ENCODE data around the gene POLD3.
"Not testable (repeated sequence)": the region's sequence is repeated elsewhere in the genome, so short reads cannot be mapped to it uniquely, and the experiment has no call there.

Gene POLD3

DNA sequence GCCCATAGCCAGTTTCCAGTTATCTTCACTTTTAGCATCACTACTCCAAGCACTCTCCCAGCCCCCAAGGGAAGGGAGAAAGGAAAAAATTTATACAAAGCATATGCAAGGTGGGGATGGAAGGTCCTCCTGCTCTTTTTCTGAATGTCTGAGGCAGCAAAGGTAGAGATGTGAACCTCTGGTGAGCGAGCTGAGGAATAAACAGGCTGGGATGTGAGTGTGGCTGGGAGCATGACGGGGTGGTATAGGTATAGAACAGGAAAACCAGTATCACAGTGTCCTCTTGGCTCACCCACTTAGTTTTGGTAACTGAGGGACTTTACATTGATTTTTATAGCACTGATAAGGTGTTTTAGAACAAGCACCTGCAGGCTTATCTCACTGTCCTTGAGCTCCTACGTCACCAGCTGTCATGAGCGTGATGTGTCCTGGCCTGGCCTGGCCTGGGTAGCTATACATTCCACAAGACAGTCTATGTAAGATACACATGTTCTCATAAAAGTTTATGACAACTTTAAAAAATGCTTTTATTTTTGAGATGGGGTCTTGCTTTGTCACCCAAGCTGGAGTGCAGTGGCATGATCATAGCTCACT lies 10.3 kb upstream of the POLD3 start:
- no peak for DNase-seq (ENCODE audit: low read depth, low spot score)

DNA sequence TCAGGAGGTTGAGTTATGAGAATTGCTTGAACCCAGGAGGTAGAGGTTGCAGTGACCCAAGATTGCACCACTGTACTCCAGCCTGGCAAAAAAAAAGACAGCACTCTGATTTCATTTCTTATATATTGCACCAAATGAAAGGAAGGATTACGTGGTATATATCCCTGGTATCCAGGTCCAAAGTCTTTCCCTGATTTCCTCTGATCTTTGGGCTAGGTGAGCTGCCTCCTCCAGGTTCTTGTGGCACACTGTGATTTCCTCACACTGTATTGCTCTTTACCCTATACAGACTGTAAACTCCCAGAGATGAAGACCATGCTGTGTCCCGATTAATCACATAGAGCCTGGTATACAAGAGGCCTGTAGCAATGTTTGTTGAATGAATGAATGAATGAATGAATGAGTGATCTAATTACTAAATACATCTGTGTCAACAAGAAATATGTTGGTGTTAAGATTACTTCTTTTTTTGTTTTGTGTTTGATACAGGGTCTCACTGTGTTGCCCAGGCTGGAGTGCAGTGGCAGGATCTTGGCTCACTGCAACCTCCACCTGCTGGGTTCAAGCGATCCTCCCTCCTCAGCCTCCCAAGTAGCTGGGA lies 9.3 kb upstream of the POLD3 start:
- DNase-seq (ENCODE audit: low read depth, low spot score): no peak

DNA sequence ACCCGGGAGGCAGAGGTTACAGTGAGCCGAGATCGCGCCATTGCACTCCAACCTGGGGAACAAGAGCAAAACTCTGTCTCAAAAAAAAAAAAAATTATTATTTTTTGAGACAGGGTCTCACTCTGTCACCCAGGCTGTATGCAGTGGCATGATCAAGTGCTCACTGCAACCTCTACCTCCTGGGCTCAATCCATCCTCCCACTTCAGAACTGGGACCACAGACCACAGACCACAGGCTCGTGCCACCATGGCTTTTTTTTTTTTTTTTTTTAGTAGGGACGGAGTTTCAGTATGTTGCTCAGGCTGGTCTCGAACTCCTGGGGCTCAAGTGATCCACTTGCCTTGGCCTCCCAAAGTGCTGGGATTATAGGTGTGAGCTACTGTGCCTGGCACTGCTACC lies 1.9 kb upstream of the POLD3 start:
- not testable (repeated sequence) for DNase-seq (ENCODE audit: low read depth, low spot score)

DNA sequence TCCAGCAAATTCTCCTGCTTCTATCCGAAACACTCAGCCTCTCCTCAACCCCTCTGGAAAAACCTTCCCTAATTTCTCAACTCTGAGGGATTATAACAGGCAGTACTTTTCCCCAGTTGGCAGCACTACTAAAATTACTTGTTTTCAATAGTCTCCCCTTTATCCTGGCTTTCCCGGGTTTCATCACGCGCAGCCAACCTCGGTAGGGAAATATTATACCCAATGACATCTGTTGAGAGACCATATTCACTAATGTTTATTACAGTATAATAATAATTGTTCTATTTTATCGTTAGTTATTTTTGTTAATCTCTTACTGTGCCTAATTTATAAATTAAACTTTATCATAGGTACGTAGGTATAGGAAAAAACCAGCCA lies 330 bp upstream of the POLD3 start:
- DNase-seq (ENCODE audit: low read depth, low spot score): no peak

DNA sequence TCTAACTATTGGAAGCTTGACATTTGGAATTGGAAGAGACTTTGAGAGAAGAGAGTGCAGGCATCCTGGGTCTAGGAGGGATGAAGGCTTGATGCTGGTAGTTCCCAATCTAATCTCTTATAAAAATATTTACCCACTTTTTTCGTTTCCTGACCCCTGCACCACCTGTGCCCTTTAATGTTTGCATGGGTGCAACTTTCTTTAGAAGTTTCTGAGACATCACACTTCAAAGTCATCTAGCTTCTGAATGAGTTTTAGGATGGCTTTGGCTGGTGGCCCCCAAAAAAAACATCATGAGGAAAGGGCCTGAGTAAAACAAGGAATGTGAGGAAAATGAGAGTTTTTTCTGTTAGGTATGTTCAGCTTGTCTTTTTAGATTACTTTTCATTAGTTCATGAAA lies 1.1 kb downstream of the POLD3 start:
- no peak for DNase-seq (ENCODE audit: low read depth, low spot score)

DNA sequence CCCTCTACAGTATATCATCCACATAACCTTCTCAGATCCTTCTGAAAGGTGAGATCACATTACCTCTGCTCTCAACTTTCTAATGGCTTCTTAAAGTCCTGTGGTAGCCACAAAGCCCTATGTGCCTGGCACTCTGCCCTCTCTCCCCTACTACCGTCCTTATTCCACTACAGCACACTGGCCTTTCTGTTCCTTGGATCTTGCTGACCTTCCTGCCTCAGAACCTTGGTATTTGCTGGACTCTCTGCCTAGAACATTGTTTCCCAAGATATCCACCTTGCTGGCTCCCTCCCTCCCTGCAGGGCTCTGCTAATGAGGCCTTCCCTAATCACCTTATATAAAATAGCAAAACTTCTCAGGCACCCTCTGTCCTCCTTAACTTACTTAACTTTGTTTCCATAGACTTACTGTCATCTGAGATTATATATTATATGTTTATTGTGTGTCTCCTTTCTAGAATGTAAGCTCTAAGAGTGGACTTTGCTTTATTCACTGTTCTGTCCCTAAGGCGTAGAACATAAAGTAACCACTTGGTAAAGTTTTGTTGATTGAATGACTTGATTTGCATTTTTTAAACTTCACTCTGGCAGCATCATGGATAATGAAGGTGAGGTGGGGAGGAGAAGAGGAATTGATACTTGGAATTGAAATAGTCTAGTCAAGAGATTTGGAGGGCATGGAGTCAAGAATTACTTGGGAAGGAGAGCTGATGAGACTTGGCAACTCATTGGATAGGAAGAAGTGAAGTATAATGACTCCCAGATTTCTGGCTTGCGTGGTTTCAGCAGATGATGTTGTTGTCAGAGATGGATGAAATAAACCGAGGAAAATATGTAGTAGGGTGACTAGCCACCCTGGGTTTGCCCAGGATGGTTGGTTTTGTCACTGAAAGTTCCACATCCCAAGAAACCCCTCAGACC lies 10.5 kb downstream of the POLD3 start:
- no peak for DNase-seq (ENCODE audit: low read depth, low spot score)

DNA sequence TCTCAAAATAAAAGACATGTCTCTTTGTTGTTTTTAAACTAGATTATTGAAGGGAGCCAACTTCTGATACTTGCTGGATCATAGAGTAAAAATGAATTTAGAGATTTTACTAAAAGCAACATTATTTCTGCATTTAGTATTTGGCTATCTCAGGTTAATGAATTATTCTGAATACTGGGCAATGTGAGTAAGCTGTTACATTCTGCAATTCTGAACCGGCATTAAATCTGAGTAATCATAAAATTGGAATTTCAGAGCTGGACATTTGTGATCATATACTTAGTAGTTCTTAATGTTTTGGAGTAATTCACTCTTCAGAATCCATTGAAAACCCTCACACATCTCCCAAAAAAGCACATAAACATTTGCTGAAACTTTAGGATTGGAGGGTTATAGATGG lies 11.5 kb downstream of the POLD3 start:
- DNase-seq (ENCODE audit: low read depth, low spot score): no peak

DNA sequence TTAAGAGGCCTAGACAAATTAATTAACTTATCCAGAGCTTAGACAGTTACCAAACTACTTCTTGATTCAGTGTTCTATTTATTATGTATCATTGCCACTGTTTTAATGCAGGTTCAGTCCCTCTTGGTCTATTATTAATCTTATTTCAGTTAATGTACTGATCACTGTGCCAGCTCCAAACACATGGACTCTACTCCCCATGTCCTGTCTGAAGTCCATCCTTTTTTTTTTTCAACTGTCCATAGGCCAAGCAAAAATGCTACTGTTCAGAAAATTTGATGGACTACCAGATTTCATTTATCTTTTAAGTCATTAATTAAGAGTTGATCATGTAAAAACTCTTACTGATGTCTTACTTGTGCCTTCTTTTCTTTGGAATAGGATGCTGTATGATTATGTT lies 11.9 kb downstream of the POLD3 start:
- no peak for DNase-seq (ENCODE audit: low read depth, low spot score)

DNA sequence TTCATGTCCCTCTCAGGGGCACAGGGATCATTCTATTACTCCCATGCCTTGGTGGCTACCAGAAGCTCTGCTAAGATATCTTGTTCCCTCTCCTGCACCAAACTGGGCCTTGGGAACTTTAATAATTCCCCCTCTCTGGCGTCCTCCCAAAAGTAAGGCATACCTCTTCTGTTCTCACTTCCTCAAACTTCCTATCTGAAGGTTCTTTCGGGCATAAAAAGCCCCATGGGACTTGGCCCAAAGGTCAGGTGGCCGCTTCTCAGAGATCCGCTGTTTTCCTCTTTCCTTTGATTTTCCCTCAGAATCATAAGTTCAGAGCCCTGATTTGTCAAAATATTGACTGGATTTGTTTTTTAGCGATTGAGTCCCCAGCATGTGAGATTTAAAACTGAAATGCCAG lies 13.0 kb downstream of the POLD3 start:
- DNase-seq (ENCODE audit: low read depth, low spot score): no peak

DNA sequence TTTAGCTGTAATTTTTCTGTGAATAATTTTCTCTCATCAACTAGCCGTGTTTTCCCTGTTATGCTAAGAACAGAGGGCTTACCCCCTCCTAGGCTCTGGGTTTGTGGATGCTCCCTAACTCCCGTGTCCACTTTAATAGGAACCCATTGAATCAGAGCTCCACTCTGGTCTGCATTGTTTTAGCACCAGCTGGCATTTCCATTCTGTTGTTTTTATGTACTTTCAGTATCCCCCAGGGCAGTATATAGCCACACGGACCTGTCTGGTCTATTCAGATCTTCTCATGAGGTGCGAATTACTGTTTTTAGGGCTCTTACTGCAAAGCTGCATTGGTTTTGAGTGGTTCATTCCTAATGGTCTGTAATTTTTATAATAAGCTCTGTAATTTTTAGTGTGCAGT lies 16.0 kb downstream of the POLD3 start:
- no peak for DNase-seq (ENCODE audit: low read depth, low spot score)

DNA sequence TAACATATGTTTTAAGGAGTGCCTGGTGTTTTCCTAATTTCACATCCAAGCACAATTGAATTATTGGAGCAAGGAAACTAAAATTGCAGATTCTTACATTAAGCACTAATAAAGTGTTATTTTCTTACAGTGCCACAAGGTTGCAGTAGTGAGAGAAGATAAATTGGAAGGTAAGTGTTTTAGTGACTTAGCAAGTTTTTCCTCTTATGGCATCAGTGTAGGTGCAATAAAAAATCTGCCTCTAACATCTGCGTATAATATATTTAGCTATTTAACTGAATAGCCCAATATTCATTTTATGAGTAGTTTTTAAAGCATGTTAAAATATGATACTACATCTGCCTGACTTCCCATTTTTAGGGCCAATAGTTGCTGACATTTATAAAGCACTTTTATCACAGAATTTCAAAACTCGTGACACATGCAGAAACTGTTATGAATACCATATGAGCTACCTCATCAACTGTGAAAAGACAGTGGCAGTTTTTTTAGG lies 19.0 kb downstream of the POLD3 start:
- no peak for DNase-seq (ENCODE audit: low read depth, low spot score)

DNA sequence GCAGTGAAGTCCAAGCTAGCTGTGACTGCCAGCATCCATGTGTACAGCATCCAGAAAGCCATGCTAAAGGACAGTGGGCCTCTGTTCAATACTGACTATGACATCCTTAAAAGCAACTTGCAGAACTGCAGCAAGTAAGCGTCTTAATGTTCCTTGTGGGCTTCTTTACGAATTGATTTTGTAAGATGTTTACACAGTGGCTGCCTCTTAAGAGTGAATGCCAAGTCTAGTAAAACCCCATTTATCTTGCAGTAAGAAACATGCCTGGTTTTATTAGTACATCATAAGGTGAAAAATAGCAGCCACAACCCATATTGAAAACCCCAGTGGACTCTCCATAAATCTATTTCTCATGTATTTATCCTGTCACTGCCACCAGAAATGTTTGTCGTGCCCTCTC lies 20.5 kb downstream of the POLD3 start:
- DNase-seq (ENCODE audit: low read depth, low spot score): no peak

DNA sequence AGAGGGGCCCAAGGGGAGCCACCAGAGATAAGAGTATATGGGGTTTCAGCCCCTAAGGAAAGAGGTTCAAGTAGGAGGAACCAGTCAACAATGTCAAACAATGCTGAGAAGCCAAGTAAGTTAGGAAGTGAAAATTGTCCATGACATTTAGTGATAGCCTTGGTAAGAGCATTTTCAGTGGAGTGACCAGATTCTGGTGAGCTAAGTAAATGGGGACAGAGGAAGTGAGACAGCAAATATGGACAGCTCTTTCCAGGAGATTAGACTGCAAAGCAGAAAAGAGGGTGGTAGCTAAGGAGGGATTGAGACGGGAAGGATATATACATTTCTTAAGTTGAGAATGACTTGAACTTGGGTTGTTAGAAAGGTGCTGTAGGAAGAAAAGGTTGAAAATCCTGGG lies 22.9 kb downstream of the POLD3 start:
- no peak for DNase-seq (ENCODE audit: low read depth, low spot score)

DNA sequence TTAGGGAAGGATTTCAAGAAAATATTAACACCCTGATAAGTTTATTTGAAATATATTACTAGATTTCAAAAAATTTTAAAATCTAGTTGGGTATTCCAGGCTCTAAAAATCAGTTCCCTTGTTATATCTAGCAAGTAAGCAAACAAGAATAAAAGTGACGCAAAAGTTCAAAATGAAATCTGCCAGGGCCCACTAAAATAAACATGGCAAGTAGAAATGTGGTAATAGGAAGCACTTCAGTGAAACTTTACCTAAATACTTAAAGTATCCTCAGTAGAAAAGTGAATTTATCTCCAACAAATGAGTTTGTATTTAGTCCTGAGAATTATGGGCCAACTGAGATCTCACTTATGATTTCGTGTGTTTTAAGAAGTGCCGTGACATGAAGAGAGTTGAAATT lies 23.6 kb downstream of the POLD3 start:
- DNase-seq (ENCODE audit: low read depth, low spot score): no peak

DNA sequence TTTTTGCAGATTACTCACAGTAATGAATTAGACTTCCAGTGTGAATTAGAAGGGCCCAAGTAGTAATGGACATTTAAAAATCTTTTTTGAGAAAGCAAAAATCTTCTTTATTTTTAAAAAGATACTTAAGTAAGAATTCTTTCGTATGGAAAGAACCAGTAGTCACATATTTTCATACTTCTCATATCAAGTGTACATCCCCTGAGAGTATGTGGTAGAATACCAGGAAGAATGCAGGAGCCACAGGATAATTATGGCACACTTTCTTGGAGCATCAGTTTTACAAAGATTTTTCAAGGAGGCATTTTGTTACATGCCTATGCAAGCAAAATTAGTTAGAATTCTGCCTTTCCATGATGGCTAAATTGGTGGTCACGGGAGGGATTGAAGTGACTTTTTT lies 28.1 kb downstream of the POLD3 start:
- DNase-seq (ENCODE audit: low read depth, low spot score): no peak

DNA sequence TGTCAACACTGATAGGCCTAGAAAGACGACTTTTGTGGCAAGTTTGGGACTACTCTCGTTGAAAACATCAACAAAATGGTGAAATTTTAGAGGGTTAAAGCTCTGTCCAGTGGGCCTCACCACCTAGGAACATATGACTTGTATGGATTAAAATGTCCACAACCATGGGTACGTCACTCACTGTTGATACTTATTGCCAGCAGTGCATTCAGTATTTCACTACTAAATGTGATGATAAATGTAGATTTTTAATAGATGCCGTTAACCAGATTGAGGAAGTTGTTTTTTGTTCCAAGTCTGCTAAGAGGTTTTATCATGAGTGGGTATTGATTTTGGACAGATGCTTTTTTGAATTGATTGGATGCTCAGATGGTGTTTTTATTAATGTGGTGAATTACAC lies 33.7 kb downstream of the POLD3 start:
- DNase-seq (ENCODE audit: low read depth, low spot score): no peak

DNA sequence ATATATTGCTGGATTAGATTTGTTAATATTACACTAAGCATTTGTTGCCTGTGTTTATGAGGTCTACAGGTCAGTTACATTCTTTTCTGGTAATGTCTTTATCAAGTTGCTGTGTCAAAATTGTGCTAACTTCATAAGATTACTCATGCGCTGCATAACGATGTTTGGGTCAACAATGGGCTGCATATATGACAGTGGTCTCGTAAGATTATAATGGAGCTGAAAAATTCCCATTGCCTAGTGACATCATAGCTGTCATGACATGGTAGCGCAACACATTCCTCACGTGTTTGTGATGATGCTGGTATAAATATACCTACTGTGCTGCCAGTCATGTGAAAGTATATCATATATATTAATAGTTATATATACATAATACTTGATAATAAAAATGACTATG lies 34.2 kb downstream of the POLD3 start:
- DNase-seq (ENCODE audit: low read depth, low spot score): no peak

DNA sequence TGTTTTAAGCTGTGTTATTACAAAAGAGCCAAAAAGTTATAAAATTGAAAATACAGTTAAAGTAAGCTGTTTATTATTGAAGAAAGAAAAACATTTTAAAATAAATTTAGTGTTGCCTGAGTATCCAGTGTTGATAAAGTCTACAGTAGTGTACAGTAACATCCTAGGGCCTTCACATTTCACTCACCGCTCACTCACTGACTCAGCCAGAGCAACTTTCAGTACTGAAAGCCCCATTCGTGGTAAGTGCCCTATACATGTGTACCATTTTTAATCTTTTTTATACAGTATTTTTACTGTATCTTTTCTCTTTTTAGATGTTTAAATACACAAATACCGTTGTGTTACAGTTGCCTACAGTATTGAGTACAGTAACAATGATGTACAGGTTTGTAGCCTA lies 35.0 kb downstream of the POLD3 start:
- no peak for DNase-seq (ENCODE audit: low read depth, low spot score)

DNA sequence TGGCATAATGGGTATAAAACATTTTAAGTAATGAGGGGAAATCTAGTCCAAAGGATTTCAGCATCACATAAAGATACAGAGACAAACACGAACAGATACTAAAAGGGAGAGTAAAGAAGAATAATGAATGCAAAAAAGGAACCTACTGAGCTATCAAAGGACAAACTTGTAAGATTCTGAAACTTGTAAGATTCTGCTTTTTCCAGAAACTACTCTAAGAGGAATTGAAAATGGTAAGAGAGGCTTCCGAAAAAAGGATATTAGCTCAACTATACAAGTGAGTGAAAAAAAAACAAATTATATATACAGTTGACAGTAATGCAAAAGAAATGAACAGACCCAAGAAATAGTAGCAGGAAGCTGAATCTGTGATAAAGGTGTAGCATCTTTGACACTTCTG lies 37.7 kb downstream of the POLD3 start:
- DNase-seq (ENCODE audit: low read depth, low spot score): no peak

DNA sequence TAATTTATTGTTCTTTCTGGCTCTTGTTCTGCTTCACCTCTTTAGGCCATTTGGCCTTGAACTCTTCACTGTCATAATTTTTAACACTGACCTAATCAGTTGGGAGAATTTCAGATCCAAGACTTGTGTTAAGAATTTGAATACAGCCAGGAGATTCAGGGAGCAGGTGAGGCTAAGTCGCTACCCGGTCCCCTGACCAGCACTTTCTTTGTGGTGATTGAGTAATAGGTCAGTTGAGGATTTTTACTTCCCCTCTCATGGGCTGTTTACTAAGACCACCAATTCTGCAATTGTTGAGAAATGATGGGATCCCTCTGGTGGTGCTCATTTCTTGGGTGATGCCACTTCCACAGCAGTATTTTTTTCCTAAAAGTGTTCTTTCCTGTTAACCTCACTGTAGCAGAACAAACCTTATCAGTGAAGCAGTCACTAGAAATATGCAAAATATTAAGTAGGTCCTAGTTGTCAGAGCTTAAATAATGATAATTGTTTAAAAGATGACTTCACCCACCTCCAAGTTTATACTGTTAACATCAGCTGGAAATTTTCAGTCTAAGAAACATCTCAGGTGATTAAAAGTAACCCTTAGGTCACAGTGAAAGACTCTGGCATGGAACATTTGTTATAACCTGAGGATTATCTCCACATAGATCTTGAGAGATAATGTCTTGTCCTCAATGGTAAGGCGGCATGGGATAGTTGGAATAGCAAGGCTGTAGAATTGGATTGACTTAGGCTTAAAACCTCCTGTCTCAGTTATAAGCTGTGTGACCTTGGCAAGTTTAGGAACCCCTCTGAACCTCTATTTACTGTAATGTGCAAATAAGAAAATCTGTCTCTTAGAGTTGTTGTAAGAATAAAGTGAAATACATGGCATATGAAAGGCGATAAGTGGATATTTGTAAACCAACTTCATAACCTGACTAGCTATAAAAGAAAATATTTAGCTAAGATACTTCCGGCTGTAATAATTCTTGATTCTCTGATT lies 41.3 kb downstream of the POLD3 start:
- no peak for DNase-seq (ENCODE audit: low read depth, low spot score)

DNA sequence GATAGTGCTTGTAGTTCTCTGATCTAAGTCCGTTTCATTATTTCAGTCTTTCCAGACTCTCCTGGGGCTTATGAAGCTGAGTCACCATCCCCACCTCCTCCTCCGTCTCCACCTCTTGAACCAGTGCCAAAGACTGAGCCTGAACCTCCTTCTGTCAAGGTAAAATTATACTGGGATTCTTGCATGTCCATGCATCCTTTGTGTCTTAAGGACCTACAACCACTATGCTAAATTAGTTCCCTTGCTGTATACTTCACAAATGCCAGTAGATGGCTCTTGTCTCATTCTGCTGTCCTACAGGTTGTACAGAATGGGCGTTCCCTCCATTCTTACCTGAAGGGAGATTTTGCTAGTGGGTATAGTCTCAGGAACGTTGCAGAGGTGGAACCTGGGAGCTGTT lies 42.2 kb downstream of the POLD3 start:
- no peak for DNase-seq (ENCODE audit: low read depth, low spot score)
